ENCODE data around the gene DHRS9. TPM values are rescaled to one million over a fixed set of nuclear protein-coding genes. Genes with fewer than 3 reads are reported as not detected.
A peak's percentile ranks its signal among the peaks of the same experiment; 100 is the strongest.

The DHRS9 gene
- total RNA-seq (1 to 10 TPM; 2.5 to 4.6 TPM), polyA plus RNA-seq (ENCODE audit: insufficient read length in 2 of 2) (1 to 10 TPM; 3.3 to 8.9 TPM)
- long read RNA-seq, donor 1, partial matches to known transcripts: 6 of 6 reads
- long read RNA-seq, donor 1, other reads (novel, unspliced or antisense): 0 of 6 reads
- long read RNA-seq, donor 2: 0 reads
- long read RNA-seq, donor 3: 0 reads
- long read RNA-seq, donor 4: 0 reads

DNA sequence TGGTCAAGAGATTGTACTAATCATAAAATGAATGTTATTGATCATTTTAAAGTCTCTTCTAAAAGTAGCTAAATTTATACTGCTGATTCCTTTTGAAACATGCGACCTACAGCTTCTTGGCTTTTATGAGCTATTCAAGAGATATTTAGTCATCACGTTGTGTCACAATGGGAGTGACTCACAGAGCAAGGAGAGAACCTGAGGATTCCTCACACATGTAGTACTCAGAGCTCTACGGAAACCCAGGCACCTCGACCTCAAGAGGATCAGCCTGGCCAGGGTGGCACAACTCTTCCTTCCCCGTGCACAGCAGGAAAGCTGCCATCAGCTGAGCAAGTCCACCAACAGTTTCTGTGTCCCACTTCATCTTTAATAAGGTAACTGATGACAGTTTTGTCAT is at the start of gene DHRS9:
Gene DHRS9 (plus strand): TSS at position 223 of the 400 bp plus-strand sequence. CDS start 12,019 bp downstream, outside the sequence.
- H3K36me3 ChIP-seq (ENCODE audit: control insufficient read depth, insufficient read depth, low read length): no peaks in the 10 kb centered on the region
- no peaks in the 10 kb centered on the region for H3K9me3 ChIP-seq (ENCODE audit: control insufficient read depth, insufficient read depth, low read length)
- no peaks in the 10 kb centered on the region for H3K4me1 ChIP-seq (ENCODE audit: control insufficient read depth, insufficient read depth, low read length)
- 79% methylated on average over 4 of the region's 5 CpGs for WGBS (ENCODE audit: insufficient coverage)
- H3K27ac ChIP-seq (ENCODE audit: low read depth, low read length): no peak within 1 kb of the TSS
- H3K27me3 ChIP-seq (ENCODE audit: control insufficient read depth, insufficient read depth, low read length): no peaks in the 10 kb centered on the region
- H3K4me3 ChIP-seq (ENCODE audit: low read depth, low read length): no peak within 1 kb of the TSS
- DNase-seq (ENCODE audit: low read depth in 4 of 6, low spot score in 6 of 6): no peak

DNA sequence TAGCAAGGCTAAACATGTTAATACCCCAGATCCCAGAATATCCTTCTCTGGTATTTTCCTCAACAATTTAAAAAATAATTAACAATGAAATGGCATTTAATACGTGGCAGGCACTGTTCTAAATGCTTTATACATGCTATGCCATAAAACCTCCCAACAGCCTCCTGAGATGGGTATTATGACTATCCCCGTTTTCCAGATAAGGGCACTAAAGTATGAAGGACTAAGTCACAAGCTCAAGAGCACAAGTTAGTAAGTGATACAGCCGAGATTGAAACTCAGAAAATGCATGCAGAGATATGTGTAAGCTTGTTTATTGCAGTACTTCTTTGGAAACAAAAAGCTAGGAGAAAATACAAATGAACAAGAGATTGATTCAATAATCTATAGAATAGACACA is 46.2 kb upstream of the DHRS9 start:
- Histone ChIP-seq H3K9me3 (ENCODE audit: control insufficient read depth, insufficient read depth, low read length) (no peaks in the 10 kb centered on the region), H3K4me3 (ENCODE audit: low read depth, low read length) (no peak overlapping the region), H3K27ac (ENCODE audit: low read depth, low read length) (no peak overlapping the region), H3K27me3 (ENCODE audit: control insufficient read depth, insufficient read depth, low read length) (no peaks in the 10 kb centered on the region), H3K4me1 (ENCODE audit: control insufficient read depth, insufficient read depth, low read length) (no peaks in the 10 kb centered on the region), H3K36me3 (ENCODE audit: control insufficient read depth, insufficient read depth, low read length) (no peaks in the 10 kb centered on the region)
- DNase-seq (ENCODE audit: low read depth in 4 of 6, low spot score in 6 of 6): peak in 1 of 6 donors; percentile 6
- WGBS (ENCODE audit: insufficient coverage): no CpG with 5 or more reads among the region's 3 CpGs

DNA sequence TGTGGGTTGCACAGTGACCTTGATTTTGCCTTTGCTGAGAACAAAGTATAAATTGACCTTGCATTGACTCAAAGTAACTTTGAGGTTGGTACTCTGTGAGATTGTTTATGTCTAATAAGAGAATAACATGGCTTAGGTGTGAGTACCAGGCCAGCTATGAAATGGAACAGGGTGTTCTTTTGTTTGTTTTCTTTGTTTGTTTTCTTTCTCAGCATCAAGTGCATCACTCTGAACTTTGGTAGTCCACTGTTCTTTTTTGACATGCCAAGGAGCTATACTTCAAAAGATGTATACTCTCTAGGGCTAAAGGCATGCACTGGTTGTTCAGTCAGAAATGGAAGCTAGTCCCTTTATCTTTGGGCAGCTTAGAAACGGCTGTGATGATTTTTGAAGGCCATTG is 43.3 kb upstream of the DHRS9 start:
- no CpG with 5 or more reads among the region's 1 CpG for WGBS (ENCODE audit: insufficient coverage)
- Histone ChIP-seq H3K27me3 (ENCODE audit: control insufficient read depth, insufficient read depth, low read length) (no peaks in the 10 kb centered on the region), H3K9me3 (ENCODE audit: control insufficient read depth, insufficient read depth, low read length) (no peaks in the 10 kb centered on the region), H3K27ac (ENCODE audit: low read depth, low read length) (no peak overlapping the region), H3K4me3 (ENCODE audit: low read depth, low read length) (no peak overlapping the region), H3K36me3 (ENCODE audit: control insufficient read depth, insufficient read depth, low read length) (no peaks in the 10 kb centered on the region), H3K4me1 (ENCODE audit: control insufficient read depth, insufficient read depth, low read length) (no peaks in the 10 kb centered on the region)
- no peak for DNase-seq (ENCODE audit: low read depth in 4 of 6, low spot score in 6 of 6)

DNA sequence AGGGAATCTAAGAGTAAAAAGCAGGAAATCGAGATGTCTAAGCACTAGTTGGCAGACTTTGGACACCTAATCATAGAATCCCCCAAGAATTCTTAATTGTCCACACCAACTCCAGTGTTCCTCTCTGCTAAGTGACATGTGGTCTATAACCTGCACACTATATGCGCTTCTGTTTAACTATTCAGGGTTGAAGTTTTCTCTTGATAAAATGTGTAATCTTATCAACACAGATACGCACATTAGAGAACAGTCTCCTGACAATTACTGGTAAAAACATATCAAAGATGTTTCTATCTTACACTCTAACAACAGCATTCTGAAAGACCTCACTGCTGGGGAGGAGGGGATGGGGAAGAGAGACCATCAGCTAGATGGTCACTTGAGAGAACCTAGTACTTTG is 42.1 kb upstream of the DHRS9 start:
- no peaks in the 10 kb centered on the region for H3K36me3 ChIP-seq (ENCODE audit: control insufficient read depth, insufficient read depth, low read length)
- no peaks in the 10 kb centered on the region for H3K9me3 ChIP-seq (ENCODE audit: control insufficient read depth, insufficient read depth, low read length)
- H3K4me3 ChIP-seq (ENCODE audit: low read depth, low read length): no peak overlapping the region
- no peak overlapping the region for H3K27ac ChIP-seq (ENCODE audit: low read depth, low read length)
- no peaks in the 10 kb centered on the region for H3K4me1 ChIP-seq (ENCODE audit: control insufficient read depth, insufficient read depth, low read length)
- no CpG with 5 or more reads among the region's 3 CpGs for WGBS (ENCODE audit: insufficient coverage)
- no peak for DNase-seq (ENCODE audit: low read depth in 4 of 6, low spot score in 6 of 6)
- H3K27me3 ChIP-seq (ENCODE audit: control insufficient read depth, insufficient read depth, low read length): no peaks in the 10 kb centered on the region

DNA sequence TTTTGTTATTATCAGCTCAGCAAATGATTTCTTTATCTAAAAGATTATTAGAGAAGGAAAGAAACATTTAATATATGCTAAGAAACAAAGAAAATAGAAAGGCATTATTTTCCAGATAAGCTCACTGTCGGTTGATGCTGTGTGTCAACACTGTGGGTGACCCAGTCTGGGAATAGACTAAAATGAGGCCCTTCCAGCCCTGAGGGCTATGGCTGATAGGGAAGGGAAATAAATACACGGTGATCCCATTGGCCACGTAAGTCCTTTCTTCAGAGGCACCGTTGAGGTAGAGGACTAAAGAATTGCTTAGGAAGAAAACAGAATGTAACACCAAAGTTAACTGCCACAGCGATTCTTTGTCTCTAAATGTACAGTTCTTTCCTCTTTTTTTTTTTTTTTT is 40.0 kb upstream of the DHRS9 start:
- H3K36me3 ChIP-seq (ENCODE audit: control insufficient read depth, insufficient read depth, low read length): no peaks in the 10 kb centered on the region
- no peak overlapping the region for H3K27ac ChIP-seq (ENCODE audit: low read depth, low read length)
- no peaks in the 10 kb centered on the region for H3K27me3 ChIP-seq (ENCODE audit: control insufficient read depth, insufficient read depth, low read length)
- no peak overlapping the region for H3K4me3 ChIP-seq (ENCODE audit: low read depth, low read length)
- 57% methylated on average over 1 of the region's 5 CpGs for WGBS (ENCODE audit: insufficient coverage)
- H3K4me1 ChIP-seq (ENCODE audit: control insufficient read depth, insufficient read depth, low read length): no peaks in the 10 kb centered on the region
- DNase-seq (ENCODE audit: low read depth in 4 of 6, low spot score in 6 of 6): no peak
- H3K9me3 ChIP-seq (ENCODE audit: control insufficient read depth, insufficient read depth, low read length): no peaks in the 10 kb centered on the region

DNA sequence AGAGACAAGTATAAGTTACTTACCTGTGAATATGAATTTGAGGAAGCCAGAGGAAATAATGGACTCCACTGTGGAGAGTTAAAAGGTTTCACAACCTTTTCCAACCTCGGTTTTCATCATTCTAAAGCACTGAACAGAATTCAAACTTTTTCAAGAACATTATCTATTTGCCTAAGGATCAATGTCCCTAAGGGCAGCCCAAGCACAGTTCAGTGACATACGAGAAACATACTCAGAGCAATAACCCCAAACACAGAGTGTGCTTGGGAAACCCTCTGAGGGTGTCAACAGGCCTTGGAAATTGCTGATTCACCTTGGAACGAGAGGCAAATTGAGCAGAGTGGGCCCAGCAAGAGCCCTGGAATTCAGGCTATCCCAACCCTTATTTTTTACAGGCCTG is 38.2 kb upstream of the DHRS9 start, which contains the start of gene ABCB11:
Gene ABCB11 (minus strand): TSS at position 123 of the 400 bp plus-strand sequence. CDS start 13,199 bp downstream, outside the sequence.
- Histone ChIP-seq H3K36me3 (ENCODE audit: control insufficient read depth, insufficient read depth, low read length) (no peaks in the 10 kb centered on the region), H3K27ac (ENCODE audit: low read depth, low read length) (no peak within 1 kb of the TSS), H3K4me3 (ENCODE audit: low read depth, low read length) (no peak within 1 kb of the TSS), H3K27me3 (ENCODE audit: control insufficient read depth, insufficient read depth, low read length) (no peaks in the 10 kb centered on the region), H3K9me3 (ENCODE audit: control insufficient read depth, insufficient read depth, low read length) (no peaks in the 10 kb centered on the region), H3K4me1 (ENCODE audit: control insufficient read depth, insufficient read depth, low read length) (no peaks in the 10 kb centered on the region)
- no peak for DNase-seq (ENCODE audit: low read depth in 4 of 6, low spot score in 6 of 6)
- WGBS (ENCODE audit: insufficient coverage): 100% methylated on average over 1 of the region's 3 CpGs

DNA sequence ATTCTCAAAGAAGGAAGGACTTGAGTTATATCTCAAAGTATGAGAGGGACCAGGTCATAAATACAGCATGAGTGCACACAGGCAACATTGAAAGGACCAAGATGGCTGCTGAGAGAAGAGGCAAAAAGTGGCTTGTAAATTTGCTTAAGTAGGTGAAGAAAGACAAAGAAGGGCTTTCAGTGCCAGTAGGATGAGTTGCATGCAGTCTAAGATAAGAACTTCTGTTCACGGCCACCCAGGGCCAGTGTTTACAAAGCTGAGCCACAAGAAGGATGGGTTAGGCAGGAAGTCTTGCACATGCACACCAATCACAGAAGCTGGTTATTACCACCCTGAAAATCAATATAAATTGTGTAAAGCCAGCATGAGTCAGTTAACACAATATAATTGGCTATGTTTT is 35.1 kb upstream of the DHRS9 start:
- H3K27me3 ChIP-seq (ENCODE audit: control insufficient read depth, insufficient read depth, low read length): no peaks in the 10 kb centered on the region
- no peak overlapping the region for H3K27ac ChIP-seq (ENCODE audit: low read depth, low read length)
- H3K4me3 ChIP-seq (ENCODE audit: low read depth, low read length): no peak overlapping the region
- no CpG with 5 or more reads among the region's 1 CpG for WGBS (ENCODE audit: insufficient coverage)
- no peaks in the 10 kb centered on the region for H3K4me1 ChIP-seq (ENCODE audit: control insufficient read depth, insufficient read depth, low read length)
- H3K36me3 ChIP-seq (ENCODE audit: control insufficient read depth, insufficient read depth, low read length): no peaks in the 10 kb centered on the region
- H3K9me3 ChIP-seq (ENCODE audit: control insufficient read depth, insufficient read depth, low read length): no peaks in the 10 kb centered on the region
- DNase-seq (ENCODE audit: low read depth in 4 of 6, low spot score in 6 of 6): no peak

DNA sequence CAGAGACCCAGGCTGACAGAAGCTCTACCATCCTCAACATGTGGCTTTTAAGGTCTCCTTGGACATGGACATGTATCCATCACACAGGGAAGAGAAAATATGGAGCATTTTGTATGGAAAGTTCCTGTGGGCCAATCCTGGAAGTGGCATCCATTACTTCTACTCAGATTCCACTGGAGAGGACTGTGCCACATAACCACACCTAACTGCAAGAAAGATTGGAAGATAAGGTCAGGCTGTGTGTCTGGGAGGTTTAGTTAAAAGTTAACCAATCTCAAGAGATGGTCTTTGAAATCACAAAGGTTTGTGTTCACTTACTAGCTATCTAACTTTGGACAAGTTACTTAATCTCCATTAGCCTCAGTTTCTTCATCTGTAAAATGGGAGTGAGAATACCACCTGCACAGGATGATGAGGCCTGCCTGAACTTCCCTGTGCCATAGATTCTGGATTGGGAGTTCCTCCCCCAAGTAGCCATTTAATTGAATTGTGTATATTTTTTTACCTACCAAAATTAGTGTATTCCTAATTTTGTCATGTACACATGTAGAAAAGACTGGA is 34.3 kb upstream of the DHRS9 start:
- H3K4me1 ChIP-seq (ENCODE audit: control insufficient read depth, insufficient read depth, low read length): no peaks in the 10 kb centered on the region
- H3K36me3 ChIP-seq (ENCODE audit: control insufficient read depth, insufficient read depth, low read length): no peaks in the 10 kb centered on the region
- H3K27ac ChIP-seq (ENCODE audit: low read depth, low read length): no peak overlapping the region
- H3K9me3 ChIP-seq (ENCODE audit: control insufficient read depth, insufficient read depth, low read length): no peaks in the 10 kb centered on the region
- no peak overlapping the region for H3K4me3 ChIP-seq (ENCODE audit: low read depth, low read length)
- H3K27me3 ChIP-seq (ENCODE audit: control insufficient read depth, insufficient read depth, low read length): no peaks in the 10 kb centered on the region
- DNase-seq (ENCODE audit: low read depth in 4 of 6, low spot score in 6 of 6): no peak

DNA sequence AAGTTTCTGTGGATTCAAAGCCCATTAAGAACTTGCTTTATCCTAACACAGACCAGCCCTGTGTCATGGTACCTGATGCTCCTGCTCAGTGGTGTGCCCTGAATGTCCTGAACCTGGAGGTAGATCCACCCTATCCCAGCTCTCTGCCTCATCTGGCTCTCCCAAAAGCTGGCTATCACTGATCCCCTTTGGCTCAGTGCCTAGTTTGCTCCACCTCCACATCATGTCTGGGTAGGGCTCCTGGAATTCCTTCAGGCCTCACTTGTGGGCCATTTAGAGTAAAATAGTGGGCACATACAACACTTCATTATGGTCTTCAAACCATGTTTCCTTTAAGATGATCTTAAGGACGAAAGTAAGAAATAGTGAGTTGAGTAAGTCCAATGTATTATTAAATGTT is 33.5 kb upstream of the DHRS9 start:
- no peaks in the 10 kb centered on the region for H3K36me3 ChIP-seq (ENCODE audit: control insufficient read depth, insufficient read depth, low read length)
- H3K4me3 ChIP-seq (ENCODE audit: low read depth, low read length): no peak overlapping the region
- no peaks in the 10 kb centered on the region for H3K27me3 ChIP-seq (ENCODE audit: control insufficient read depth, insufficient read depth, low read length)
- H3K4me1 ChIP-seq (ENCODE audit: control insufficient read depth, insufficient read depth, low read length): no peaks in the 10 kb centered on the region
- no CpG with 5 or more reads among the region's 1 CpG for WGBS (ENCODE audit: insufficient coverage)
- no peak overlapping the region for H3K27ac ChIP-seq (ENCODE audit: low read depth, low read length)
- no peaks in the 10 kb centered on the region for H3K9me3 ChIP-seq (ENCODE audit: control insufficient read depth, insufficient read depth, low read length)
- DNase-seq (ENCODE audit: low read depth in 4 of 6, low spot score in 6 of 6): no peak

DNA sequence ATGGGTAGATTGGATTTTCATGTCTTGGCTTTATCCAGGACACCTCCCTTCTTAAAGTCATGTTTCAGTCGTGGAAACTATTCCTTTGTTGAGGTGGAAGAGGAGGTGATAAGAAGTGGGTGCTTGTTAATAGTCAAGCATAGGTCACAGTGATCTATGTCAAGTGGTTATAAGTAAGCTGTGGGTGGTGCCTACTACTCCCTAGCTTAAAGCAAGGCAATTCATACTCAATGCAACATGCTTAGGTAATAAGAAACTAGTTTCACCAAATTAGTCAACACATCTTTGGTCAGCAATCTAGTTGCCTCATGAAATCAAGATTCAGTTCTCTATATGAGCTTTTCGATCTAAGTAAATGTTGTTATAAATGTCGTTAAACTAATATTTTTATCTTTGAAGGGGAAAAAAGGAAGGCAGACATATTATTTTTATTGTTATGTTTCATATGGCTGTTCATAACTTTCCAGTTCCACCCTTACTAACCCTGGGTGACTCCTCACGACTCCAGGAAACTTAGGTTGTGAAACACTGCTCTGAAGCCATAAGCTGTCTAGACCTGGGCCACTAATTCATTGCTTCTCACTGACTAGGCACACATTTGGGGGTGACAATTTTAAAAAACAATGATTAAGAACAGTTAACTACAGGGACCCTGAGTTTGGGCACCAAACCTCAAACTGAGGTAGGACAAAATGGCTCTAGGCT is 32.5 kb upstream of the DHRS9 start:
- Histone ChIP-seq H3K4me1 (ENCODE audit: control insufficient read depth, insufficient read depth, low read length) (no peaks in the 10 kb centered on the region), H3K4me3 (ENCODE audit: low read depth, low read length) (no peak overlapping the region), H3K9me3 (ENCODE audit: control insufficient read depth, insufficient read depth, low read length) (no peaks in the 10 kb centered on the region), H3K36me3 (ENCODE audit: control insufficient read depth, insufficient read depth, low read length) (no peaks in the 10 kb centered on the region), H3K27me3 (ENCODE audit: control insufficient read depth, insufficient read depth, low read length) (no peaks in the 10 kb centered on the region), H3K27ac (ENCODE audit: low read depth, low read length) (no peak overlapping the region)
- no CpG with 5 or more reads among the region's 4 CpGs for WGBS (ENCODE audit: insufficient coverage)
- no peak for DNase-seq (ENCODE audit: low read depth in 4 of 6, low spot score in 6 of 6)

Data from spinal cord (tissue), 10 donors.